ENCODE results near the gene CTSZ. TPM values are rescaled to one million over a fixed set of nuclear protein-coding genes. Genes with fewer than 3 reads are reported as not detected.

CTSZ gene
- total RNA-seq, 6 experiments from 2014 or later: 124 to 240 (median 136) TPM

DNA sequence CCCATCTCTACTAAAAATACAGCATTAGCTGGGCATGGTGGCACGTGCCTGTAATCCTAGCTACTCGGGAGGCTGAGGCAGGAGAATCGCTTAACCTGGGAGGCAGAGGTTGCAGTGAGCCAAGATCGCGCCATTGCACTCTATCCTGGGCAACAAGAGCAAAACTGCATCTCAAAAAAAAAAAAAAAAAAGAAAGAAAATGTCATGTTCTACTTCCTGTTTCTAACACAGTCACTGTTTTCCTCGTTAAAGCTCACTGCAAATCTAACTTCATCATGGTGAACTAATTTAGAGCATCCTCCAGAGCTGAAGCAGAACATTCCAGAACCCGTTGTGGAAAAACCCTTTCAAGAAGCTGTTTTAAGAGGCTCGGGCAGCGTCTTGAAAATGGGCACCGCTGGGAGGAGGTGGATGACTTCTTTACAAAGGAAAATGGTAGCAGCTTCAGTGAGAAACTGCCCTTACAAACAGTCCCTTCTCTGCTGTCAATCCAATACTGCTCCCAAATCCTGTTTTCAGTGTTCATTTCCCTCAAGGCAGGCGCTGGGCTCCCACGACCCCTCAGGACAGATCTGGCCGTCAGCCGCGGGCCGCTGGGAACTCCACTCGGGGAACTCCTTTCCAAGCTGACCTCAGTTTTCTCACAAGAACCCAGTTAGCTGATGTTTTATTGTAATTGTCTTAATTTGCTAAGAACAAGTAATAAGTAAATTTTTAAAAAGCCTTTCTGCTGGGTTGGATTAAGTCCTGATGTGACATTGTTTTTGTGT, 12.5 kb downstream of the CTSZ start:
- peak overlapping the region; percentile 26; the same call in 1 of the 2 replicates for H3K27ac Mint-ChIP-seq
- TF ChIP-seq, protein P1, sequence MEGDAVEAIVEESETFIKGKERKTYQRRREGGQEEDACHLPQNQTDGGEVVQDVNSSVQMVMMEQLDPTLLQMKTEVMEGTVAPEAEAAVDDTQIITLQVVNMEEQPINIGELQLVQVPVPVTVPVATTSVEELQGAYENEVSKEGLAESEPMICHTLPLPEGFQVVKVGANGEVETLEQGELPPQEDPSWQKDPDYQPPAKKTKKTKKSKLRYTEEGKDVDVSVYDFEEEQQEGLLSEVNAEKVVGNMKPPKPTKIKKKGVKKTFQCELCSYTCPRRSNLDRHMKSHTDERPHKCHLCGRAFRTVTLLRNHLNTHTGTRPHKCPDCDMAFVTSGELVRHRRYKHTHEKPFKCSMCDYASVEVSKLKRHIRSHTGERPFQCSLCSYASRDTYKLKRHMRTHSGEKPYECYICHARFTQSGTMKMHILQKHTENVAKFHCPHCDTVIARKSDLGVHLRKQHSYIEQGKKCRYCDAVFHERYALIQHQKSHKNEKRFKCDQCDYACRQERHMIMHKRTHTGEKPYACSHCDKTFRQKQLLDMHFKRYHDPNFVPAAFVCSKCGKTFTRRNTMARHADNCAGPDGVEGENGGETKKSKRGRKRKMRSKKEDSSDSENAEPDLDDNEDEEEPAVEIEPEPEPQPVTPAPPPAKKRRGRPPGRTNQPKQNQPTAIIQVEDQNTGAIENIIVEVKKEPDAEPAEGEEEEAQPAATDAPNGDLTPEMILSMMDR (IDR thresholded peaks at IDR 0.05): no peak
- peaks cover 5% of the 10 kb centered on the region; the same call in 1 of the 2 replicates for H3K27me3 Mint-ChIP-seq (ENCODE audit: insufficient read depth)
- no peaks in the 10 kb centered on the region for H3K9me3 Mint-ChIP-seq
- no peak overlapping the region for H3K4me3 Mint-ChIP-seq
- H3K36me3 Mint-ChIP-seq (ENCODE audit: low read depth): peaks cover 43% of the 10 kb centered on the region
- no peaks in the 10 kb centered on the region for H3K4me1 Mint-ChIP-seq (ENCODE audit: low read depth)
- DNase-seq: no peak

DNA sequence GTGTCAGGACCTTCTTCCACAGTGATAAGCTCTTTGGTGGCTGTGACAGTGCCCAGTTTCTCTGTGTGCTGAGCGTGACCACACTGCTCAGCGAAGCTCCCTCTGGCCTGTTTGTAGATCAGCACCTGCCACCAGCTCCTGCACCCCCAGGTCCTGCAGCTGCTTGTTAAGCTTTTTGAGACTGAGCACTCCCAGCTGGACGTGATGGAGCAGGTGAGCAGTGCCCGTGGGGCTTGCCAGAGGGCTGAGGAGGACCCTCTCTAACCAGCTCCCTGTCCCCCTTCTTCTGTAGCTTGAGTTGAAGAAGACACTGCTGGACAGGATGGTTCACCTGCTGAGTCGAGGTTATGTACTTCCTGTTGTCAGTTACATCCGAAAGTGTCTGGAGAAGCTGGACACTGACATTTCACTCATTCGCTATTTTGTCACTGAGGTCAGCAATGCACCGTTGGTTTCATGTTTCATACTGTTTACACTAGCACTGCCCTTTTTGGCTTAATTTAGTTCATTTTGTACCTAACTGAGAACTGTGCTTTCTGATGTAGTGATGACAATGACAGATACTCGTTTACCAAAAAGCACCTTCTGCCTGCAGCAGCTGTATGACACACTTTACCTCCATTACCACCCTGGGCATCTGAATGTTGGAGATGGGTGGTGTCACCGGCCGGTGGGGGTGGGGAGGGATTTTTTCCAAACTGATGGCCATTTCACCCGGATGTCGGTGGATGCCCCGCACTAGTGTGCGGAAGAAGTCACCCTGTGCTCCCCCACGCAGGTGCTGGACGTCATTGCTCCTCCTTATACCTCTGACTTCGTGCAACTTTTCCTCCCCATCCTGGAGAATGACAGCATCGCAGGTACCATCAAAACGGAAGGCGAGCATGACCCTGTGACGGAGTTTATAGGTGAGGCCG, 13.5 kb downstream of the CTSZ start:
- Mint-ChIP-seq H3K4me3 (no peak overlapping the region), H3K9me3 (no peaks in the 10 kb centered on the region), H3K36me3 (ENCODE audit: low read depth) (peaks cover 51% of the 10 kb centered on the region), H3K27me3 (ENCODE audit: insufficient read depth) (peaks cover 5% of the 10 kb centered on the region), H3K27ac (peak overlapping the region; percentile 13; the same call in 1 of the 2 replicates), H3K4me1 (ENCODE audit: low read depth) (no peaks in the 10 kb centered on the region)
- TF ChIP-seq, protein P1 (IDR thresholded peaks at IDR 0.05): no peak
- no peak for DNase-seq

DNA sequence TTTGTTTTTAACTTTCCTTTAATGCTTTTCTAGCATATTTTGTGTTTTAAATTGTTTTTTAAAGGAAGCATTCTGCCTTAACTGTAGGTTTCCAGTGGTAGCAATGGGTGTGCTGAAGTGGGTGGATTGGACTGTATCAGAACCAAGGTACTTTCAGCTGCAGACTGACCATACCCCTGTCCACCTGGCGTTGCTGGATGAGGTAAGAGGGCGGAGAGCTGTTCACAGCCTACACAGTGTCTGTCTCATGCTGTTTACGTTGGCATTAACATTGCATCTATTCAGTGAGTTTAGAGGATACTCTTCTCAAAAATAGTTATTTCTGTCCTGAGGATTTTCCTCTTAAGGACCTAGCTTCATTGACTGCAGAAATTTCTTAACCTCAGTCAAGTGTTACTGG, 14.1 kb downstream of the CTSZ start:
- Mint-ChIP-seq H3K9me3 (no peaks in the 10 kb centered on the region), H3K4me3 (no peak overlapping the region), H3K27me3 (ENCODE audit: insufficient read depth) (peaks cover 5% of the 10 kb centered on the region), H3K27ac (no peak overlapping the region; the same call in 1 of the 2 replicates), H3K36me3 (ENCODE audit: low read depth) (peaks cover 52% of the 10 kb centered on the region), H3K4me1 (ENCODE audit: low read depth) (no peaks in the 10 kb centered on the region)
- no peak for DNase-seq
- TF ChIP-seq, protein P1 (IDR thresholded peaks at IDR 0.05): no peak

DNA sequence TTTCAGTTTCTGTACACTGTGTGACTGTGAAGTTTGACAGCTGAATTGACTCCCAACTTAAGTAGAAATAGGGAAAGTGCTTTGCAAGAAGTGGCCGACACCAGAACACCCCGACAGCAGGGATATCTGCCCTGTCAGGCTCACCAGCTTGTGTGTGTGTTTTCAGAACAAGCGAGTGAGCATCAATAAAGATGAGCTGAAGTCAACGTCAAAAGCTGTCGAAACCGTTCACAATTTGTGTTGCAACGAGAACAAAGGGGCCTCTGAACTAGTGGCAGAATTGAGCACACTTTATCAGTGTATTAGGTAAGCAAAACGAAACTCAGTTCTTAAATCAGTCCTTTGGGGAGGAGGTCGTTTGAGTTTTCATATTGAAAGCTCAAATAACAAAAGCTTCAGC, 15.3 kb downstream of the CTSZ start:
- Mint-ChIP-seq H3K27ac (peak overlapping the region; percentile 38; the same call in 1 of the 2 replicates), H3K4me1 (ENCODE audit: low read depth) (no peaks in the 10 kb centered on the region)

More for the DNA sequence above, 15.3 kb downstream of the CTSZ start:
- peaks cover 54% of the 10 kb centered on the region for H3K36me3 Mint-ChIP-seq (ENCODE audit: low read depth)
- no peak overlapping the region for H3K4me3 Mint-ChIP-seq
- no peak for DNase-seq
- no peaks in the 10 kb centered on the region for H3K9me3 Mint-ChIP-seq
- TF ChIP-seq, protein P1 (IDR thresholded peaks at IDR 0.05): no peak
- peaks cover 5% of the 10 kb centered on the region for H3K27me3 Mint-ChIP-seq (ENCODE audit: insufficient read depth)
